ENCODE results near the gene SRPX2. TPM values are rescaled to one million over a fixed set of nuclear protein-coding genes. Genes with fewer than 3 reads are reported as not detected.

The SRPX2 gene
- total RNA-seq, 4 donors from 2014 or later = 77.9 to 327 (median 148) TPM

- ATAC-seq (ENCODE audit: low FRiP score) (no peak), DNase-seq (ENCODE audit: low spot score) (no peak)
- no peak for TF ChIP-seq CTCF (IDR thresholded peaks at IDR 0.05)
Measured at GRCh38 chrX:100659431-100660137, 15.6 kb downstream of the SRPX2 start.

- ATAC-seq (ENCODE audit: low FRiP score) = no peak
- no peak for DNase-seq (ENCODE audit: low spot score)
- TF ChIP-seq CTCF (IDR thresholded peaks at IDR 0.05) = no peak
Measured at GRCh38 chrX:100662170-100662569, 18.2 kb downstream of the SRPX2 start.

- ATAC-seq (ENCODE audit: low FRiP score) (no peak), DNase-seq (ENCODE audit: low spot score) (no peak)
- TF ChIP-seq CTCF (IDR thresholded peaks at IDR 0.05) = no peak
Measured at GRCh38 chrX:100662796-100663195, 18.8 kb downstream of the SRPX2 start.

GRCh38 chrX:100663642-100664041 is 19.6 kb downstream of the SRPX2 start:
- TF ChIP-seq CTCF (IDR thresholded peaks at IDR 0.05) = no peak
- ATAC-seq (ENCODE audit: low FRiP score) (no peak), DNase-seq (ENCODE audit: low spot score) (no peak)

GRCh38 chrX:100672966-100673365 is 29.0 kb downstream of the SRPX2 start:
- DNase-seq (ENCODE audit: low spot score) = no peak
- peak; percentile 3 for ATAC-seq (ENCODE audit: low FRiP score)
- no peak for TF ChIP-seq CTCF (IDR thresholded peaks at IDR 0.05)

GRCh38 chrX:100673397-100673953 is 29.5 kb downstream of the SRPX2 start:
- ATAC-seq (ENCODE audit: low FRiP score) = peak; percentile 55
- TF ChIP-seq CTCF (IDR thresholded peaks at IDR 0.05) = no peak

GRCh38 chrX:100674705-100675104 is 30.7 kb downstream of the SRPX2 start:
- TF ChIP-seq CTCF (IDR thresholded peaks at IDR 0.05) = no peak
- no peak for DNase-seq (ENCODE audit: low spot score)
- ATAC-seq (ENCODE audit: low FRiP score) = no peak

More at GRCh38 chrX:100673397-100673953, 29.5 kb downstream of the SRPX2 start:
- DNase-seq (ENCODE audit: low spot score) = no peak

Measured in omental fat pad (tissue), 4 donors.